Inflammatory macrophage treated with lipopolysaccharide for 1 hour (primary cell): ENCODE measurements around the gene TRIM15.
A peak's percentile ranks its signal among the peaks of the same experiment; 100 is the strongest.
"Not testable (repeated sequence)": the region's sequence is repeated elsewhere in the genome, so short reads cannot be mapped to it uniquely, and the experiment has no call there.

Experiments
- DNase-seq, 2 donors: peaks; one replicate each; pipeline ENCODE4 v3.0.0-alpha.2; 2020 to 2022

Gene TRIM15

DNA sequence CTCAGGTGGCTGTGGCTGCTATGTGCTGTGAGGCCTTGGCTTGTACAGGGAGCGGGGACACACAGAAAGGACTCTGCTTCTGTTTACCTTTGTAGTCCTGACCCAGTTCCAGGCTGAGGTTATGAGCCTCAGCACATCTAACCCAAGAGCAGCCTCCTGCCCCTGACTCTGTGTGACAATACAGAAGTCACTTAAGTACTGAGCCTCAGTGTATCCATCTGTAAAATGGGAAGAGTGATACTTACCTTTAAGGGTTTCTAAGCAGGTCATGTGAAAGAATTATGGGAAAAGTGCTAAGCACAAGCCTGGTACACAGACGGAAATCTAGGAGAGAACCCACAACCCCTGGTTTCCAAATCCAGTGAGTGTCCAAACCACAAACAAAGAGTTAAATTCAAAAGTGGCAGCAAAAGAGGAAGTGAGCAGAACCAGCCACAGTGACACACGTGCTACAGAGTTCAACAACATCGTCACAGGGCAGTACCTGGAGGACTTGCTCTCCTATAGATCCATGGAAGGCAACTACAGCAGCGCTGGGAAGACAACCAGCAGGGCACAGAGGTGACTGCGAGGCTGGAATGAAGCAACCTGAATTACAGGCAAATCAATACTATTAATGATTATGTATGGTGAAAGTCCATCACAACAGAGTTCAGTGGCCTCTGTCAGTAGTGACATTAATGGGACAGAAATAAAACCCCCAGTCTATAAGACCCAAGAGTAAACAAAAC lies 37.4 kb downstream of the TRIM15 start:
- DNase-seq: peak; percentile 34 to 39

DNA sequence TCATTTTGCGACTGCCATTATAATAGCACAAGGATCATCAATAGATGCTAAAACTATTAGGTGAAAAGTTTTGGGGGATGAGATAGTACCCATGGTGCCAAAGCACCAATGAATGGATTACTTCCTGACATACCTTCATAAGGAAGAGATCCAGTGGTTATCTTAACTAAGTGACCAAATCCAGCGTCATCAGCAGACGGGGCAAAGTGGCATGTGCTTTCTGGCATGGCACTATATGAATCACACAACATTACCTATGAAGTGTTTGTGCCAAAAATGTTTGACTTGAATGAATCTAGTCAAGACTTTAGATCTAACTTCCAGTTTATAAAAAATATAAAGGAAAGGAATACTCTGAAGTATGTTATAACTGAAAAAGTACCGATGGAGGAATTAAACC lies 39.0 kb downstream of the TRIM15 start:
- no peak for DNase-seq

DNA sequence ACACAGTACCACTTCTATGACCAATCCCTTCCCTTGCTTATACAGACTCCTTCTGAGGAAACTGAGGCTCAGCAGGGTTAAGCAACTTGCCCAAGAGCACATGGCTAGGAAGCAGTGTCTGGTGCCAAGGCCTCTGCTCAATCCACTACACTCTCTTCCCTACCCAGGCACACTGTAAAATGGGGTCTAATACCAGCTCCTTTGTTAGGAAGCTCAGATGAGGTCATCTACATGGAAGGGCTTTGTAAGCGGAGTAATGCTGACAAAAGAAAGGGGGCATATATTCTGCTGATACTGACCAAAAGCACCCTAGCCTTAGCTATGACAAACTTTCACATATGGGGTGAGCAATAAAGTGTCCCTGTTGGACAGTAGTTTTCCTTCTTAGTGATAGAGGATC lies 40.8 kb downstream of the TRIM15 start:
- DNase-seq: no peak

DNA sequence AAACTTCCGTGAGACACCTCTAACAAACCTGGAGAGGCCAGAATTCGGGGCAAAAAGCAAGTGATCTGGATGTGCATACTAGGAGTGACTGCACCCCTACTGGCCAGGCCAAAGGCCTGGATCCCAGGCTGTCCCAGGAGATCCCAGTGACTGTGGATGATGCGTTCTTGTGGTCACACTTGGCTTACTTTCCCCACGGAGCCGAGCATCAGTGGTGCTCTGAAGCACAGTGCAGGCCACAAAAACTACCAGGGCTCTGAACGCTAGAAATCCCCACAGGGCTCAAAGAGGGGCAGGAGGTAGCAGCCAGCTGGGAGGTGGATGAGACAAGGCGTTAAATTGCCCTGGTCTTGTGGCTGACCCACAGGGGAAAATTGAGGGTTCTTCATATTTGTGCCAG lies 42.8 kb downstream of the TRIM15 start:
- DNase-seq: no peak

DNA sequence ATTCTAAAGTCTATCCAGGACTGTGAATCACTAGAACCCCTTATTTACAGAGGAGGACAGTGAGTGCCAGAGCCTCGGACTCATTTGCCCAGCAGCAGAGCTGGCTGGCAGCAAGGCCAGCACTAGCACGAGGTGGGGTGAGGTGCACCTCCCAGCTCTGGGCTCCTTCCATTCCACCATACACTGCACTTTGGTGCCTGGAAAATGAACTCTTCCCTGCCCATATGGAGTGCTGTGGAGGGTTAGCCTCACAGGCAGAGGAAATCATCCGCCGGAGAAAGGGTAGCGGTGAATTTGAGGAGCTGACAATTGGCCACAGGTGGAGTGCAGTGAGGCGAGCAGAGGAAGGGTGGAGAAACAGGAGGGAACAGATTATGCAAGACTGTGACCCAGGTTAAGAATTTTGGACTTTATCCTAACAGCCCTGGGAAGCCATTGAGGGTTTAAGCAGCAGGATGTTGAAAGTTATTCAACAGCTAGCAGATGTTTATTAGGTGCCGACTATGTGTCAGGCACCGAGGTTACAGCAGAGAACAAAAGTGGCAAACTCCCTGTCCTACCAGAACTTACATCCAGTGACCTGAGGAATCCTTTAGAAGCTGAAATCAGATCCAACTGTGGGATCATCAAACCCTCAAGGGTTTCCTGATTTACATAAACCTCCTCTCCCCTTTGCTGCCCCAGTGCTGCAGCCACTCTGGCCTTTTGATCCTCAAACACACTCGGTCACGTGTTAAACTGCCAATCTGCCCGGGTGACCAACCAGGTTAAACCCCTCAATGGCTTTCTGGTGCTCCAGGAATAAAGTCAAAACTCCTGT lies 43.7 kb downstream of the TRIM15 start:
- no peak for DNase-seq

DNA sequence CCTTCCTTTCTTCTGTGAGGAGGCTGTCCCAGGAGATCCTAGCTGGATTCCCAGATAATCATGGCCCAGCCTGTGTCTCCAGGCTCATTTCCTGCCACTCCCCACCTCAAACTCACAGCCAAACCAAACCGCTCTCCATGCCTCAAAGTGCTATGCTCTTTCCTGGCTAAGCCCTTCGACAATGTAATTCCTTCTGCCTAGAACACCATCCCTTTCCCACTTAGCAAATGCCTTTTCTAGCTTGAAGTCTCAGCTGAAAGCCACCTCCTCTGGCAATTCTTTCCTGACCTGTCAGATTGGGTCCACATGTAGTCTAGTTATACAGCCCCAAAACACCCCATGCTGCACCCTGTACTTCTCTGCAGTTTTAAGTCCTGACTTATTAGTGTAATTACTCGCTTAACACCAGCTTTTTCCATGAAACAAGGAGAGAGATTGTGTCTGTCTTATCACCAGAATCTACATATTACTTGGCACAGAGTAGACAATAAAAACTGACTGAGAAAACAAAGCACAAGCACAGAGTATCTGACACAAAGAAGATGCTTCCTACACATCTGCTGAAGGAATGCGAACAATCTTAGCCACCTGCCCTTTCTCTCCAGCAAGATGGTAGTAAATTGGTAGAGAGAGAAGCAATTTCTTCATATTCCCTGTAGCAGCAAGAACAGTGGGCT lies 44.4 kb downstream of the TRIM15 start:
- no peak for DNase-seq

DNA sequence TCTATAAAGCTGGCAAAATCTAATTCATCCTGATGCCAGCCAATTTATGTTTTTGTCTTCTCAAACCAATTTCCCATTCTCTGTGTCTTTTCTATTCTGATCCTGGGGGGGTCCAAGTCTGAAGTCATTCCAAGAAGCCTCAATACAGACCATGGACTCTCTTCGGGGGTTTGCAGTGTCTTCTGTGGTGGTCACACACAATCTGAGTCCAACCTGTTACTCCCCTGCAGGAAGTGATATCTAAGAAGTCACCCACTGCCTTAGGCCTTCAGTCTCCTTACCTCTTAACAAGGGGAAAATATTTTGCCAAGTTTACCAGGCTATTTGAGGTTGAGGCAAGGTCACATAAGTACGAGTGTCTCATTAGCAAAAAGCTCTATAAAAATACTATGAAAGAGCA lies 48.0 kb downstream of the TRIM15 start:
- DNase-seq: no peak

DNA sequence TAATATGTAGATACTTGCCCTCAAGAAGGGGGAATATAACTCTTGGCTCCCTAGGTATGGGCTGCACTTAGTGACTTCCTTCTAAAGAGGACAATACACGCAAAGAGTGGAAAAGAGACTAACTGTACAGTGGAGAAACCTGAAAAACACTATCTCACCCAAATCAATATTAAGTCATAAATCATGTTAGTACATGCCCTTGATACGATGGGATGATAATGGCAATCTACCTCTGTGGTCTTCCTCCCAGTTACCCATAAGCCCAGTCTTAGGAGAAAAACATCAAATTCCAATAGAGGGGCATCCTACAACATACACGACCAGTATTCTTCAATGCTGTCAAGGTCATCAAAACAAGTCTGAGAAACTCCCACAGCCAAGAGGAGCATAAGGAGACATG lies 48.6 kb downstream of the TRIM15 start:
- no peak for DNase-seq

DNA sequence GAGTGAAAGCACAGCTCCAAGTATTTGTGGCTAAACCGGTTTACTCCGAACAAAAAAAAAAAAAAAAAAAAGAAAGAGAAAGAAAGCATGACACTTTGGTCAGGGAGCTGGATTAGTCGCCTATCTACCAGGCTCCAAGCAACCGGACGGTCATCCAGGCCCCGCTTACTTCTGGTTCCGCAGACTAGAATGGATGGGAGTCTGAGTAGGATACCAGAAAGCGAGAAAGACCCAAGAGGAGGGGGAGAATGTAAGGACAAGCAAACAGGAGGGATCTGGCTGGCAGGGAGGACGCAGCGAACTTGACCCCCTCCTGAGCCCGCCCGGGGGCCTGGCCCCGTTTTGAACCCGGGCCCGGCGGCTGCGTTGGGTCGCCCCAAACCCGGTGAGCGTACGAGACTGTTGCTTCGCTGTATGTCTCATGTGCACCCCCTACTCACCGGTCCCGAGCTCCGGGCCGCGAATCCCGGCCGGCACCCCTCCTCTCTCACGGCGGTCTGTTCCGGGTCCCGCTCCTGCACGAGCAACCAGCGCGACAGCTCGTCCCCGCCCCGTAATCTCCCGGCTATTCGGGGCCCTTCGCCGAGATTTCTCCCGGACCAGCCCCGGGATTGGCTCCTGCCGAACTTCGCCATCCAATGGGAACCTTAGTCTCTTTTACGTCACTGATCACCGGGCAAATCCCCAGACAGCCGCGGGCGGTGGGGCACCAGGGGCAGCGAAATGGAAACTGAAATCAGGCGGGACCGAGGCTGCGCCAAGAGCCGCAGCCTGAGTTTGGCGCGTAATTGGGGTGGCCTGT lies 49.7 kb downstream of the TRIM15 start, which contains the start of gene TRIM26:
TSS of gene TRIM26 (minus strand) at position 542 of the 802 bp plus-strand sequence. CDS start 14,303 bp downstream, outside the sequence.
- peak; percentile 97 to 99 for DNase-seq

DNA sequence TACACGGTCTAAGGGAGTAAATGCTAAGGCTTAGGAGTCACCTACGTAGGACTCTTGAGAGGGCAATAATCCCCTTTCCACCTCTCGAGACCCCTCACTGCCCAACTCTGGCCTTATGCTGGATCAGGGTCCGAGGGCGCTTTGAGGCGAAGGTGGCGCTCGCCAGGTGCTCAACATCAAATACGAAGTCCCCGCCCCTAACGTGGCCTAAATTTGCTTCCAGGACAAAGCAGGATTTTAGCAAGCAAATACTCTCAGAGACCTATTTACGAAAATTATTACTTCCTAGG lies 50.3 kb downstream of the TRIM15 start:
- DNase-seq: no peak

DNA sequence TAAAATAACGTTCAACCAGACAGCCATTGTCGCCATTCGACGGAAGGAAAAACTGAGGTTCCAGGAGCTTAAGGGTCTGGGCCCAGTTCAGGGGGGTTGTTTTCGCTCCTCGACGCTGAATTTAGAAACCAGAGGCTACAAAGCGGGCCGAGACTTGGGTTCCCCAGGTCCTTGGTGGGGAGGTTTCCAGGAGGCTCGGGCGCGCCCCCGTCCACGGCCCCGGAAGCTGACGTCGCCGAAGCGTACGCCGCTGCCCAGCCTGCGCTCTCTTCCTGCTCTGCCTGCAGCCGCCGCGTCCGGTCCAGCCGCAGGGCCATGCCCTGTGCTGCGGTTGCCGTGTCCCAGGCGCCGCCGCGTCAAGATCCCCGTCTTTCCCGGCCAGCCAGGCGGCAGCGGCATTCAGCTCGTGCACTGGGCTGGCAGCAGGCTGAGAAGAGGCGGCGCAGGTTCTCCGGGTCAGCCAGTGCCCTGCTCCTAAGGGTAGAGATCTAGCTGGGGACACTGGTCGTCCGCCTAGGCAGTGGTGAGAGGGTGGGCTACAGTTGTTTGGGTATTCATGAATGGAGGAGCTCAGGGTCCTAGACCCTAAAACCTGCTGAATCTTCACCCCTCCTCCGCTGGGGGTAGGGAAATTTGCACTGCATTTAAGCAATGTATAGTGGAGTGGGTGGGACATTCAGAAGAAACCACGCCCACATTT lies 50.8 kb downstream of the TRIM15 start:
- DNase-seq: peak; percentile 72 to 86

DNA sequence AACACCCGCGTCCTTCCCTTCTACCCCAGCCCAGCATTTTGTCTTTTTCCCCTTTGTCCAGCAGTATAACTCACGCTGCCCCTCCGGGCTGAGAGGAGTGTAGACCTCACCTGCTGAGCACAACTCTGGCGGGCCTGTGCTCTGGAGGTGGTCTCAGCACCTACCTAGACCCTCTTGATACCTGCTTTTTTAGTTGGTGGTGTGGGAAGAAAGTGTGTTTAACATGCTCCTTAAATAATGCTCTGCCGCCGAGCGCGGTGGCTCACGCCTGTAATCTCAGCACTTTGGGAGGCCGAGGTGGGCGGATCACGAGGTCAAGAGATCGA lies 51.3 kb downstream of the TRIM15 start:
- DNase-seq: no peak

DNA sequence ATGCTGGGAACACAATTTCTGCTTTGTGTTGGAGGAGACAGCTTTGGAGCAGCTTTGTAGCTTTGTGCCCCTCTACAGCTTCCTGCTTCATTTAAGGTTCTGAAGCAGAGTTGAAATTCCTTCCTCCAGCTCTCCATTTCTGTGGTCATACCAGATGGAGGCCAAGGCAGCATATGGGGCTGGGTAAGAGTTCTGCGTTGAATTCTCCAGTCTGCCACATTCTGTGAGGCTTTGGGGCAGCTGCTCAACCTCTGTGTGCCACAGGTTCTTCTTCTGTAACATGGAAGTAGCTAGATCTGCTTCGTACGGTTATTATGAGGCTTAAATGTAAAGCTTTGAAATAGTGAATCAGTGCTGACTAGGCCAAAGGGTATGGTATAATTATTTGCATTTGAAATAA lies 52.8 kb downstream of the TRIM15 start:
- no peak for DNase-seq

DNA sequence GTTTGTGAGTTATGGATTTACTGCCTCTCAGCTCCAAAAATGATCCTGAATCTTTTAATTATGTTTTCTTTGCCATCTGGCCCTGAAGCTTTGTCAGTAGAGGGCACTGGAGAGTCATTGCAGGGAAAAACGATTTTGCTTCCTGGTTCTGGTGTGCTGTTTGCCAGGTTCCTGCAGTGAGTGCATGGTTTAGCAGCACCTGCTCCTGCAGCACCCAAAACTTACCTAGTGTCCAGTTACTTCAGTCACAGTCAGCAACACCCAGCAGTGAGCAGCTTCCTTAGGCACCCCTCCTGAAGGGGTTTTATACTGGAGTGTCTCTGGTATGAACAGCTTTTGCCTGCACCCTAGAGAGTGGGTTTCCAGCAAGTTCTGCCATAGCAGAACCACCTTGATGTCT lies 55.9 kb downstream of the TRIM15 start:
- peak; percentile 48 to 84 for DNase-seq

DNA sequence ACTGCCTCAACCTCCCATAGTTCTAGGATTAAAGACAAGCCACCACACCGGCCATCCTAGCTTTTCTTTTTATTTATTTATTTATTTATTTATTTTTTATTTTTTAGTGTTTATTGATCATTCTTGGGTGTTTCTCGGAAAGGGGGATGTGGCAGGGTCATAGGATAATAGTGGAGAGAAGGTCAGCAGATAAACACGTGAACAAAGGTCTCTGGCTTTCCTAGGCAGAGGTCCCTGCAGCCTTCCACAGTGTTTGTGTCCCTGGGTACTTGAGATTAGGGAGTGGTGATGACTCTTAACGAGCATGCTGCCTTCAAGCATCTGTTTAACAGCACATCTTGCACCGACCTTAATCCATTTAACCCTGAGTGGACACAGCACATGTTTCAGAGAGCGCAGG lies 58.0 kb downstream of the TRIM15 start:
- not testable (repeated sequence) for DNase-seq

DNA sequence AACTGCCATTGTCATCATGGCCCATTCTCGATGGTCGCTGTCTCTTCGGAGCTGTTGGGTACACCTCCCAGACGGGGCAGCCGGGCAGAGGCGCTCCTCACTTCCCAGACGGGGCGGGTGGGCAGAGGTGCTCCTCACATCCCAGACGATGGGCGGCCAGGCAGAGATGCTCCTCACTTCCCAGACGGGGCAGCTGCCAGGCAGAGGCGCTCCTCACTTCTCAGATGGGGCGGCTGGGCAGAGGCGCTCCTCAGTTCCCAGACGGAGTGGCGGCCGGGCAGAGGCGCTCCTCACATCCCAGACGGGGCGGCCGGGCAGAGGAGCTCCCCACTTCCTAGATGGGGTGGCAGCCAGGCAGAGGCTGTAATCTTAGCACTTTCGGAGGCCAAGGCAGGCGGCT lies 58.6 kb downstream of the TRIM15 start:
- not testable (repeated sequence) for DNase-seq
